MCF 10A (cell line): ENCODE data around the gene DLG2. TPM values are rescaled to one million over a fixed set of nuclear protein-coding genes. Genes with fewer than 3 reads are reported as not detected.
"Not testable (repeated sequence)": the region's sequence is repeated elsewhere in the genome, so short reads cannot be mapped to it uniquely, and the experiment has no call there.

ENCODE experiments used
- BruUV-seq: library from RNA; stranded (reverse); fragments of 400-500 nt; replicated peaks from 2 replicates; lab custom pipeline; 2021; lab: Mats Ljungman, UMichigan
- CTCF ChIA-PET: fragments of 300-600 bp; sonication (Branson Sonifier 250); formaldehyde crosslinking; extraction: SDS; loops from one replicate; lab custom pipeline; 2021; ENCODE audit warnings: antibody characterized with exemption, inconsistent platforms; lab: Yijun Ruan, JAX
- POLR2A ChIA-PET: fragments of 300-600, 350-650 bp; sonication (Branson Sonifier 250); formaldehyde crosslinking; extraction: SDS; loops from one replicate; lab custom pipeline; 2020; ENCODE audit warnings: antibody characterized with exemption, inconsistent platforms; lab: Yijun Ruan, JAX
- DNase-seq: peaks from one replicate; pipeline ENCODE4 v3.0.0-alpha.2; 2018; ENCODE audit not compliant: unreplicated experiment
- H3K27ac Mint-ChIP-seq: one replicate; pipeline ENCODE4 v1.8.0; 2022; ENCODE audit warnings: mild to moderate bottlenecking, low read depth, mixed read lengths; ENCODE audit not compliant: unreplicated experiment
- H3K27me3 Mint-ChIP-seq: one replicate; pipeline ENCODE4 v1.8.0; 2022; ENCODE audit warnings: mixed read lengths; ENCODE audit not compliant: insufficient read depth, unreplicated experiment
- H3K36me3 Mint-ChIP-seq: one replicate; pipeline ENCODE4 v1.8.0; 2022; ENCODE audit warnings: mild to moderate bottlenecking, moderate library complexity, mixed read lengths; ENCODE audit not compliant: insufficient read depth, unreplicated experiment
- H3K4me1 Mint-ChIP-seq: one replicate; pipeline ENCODE4 v1.8.0; 2022; ENCODE audit warnings: mixed read lengths; ENCODE audit not compliant: insufficient read depth, unreplicated experiment
- H3K4me3 Mint-ChIP-seq: one replicate; pipeline ENCODE4 v1.8.0; 2022; ENCODE audit warnings: mild to moderate bottlenecking, moderate library complexity, mixed read lengths; ENCODE audit not compliant: unreplicated experiment
- H3K9me3 Mint-ChIP-seq: one replicate; pipeline ENCODE4 v1.8.0; 2022; ENCODE audit warnings: mixed read lengths; ENCODE audit not compliant: unreplicated experiment
- intact Hi-C: fragments of 100-400 bp; cut with micrococcal nuclease; formaldehyde crosslinking; loops from 2 replicates; pipeline ENCODE4 v1.14.1; 2022
- total RNA-seq: library from RNA; stranded (reverse); gene quantifications from 2 replicates; pipeline ENCODE4 v1.2.3, GENCODE V29; 2022
- TF ChIP-seq, protein P1 (sequence below): fragments of 200-600 bp; IDR thresholded peaks from one replicate; pipeline ENCODE4 v1.8.0; 2022; ENCODE audit warnings: antibody characterized with exemption, mild to moderate bottlenecking; ENCODE audit not compliant: unreplicated experiment

The DLG2 gene
- total RNA-seq, 1 experiment from 2014 or later, result 0.26 TPM

DNA sequence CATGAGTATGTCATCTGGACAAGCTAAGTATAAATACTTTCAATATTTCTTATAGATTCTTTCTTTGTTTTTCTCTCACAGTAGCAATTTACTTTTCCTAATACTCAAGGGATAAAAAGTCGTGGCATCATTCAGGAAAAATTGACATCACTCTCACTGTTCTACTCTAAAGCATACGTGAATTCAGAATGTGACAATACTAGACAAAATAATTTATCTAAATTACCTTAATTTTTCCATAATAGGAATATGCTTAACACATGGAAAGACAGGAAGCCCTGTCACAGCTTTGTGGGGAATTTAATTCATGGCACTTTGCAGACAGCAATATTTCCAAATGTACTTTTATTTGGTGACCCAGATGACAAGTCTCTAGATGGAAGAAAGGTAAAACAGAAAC is 394.6 kb downstream of the DLG2 start:
- CTCF ChIA-PET, result no interaction called here
- DNase-seq, result no peak
- Mint-ChIP-seq H3K4me3 (no peak overlapping the region), H3K9me3 (no peaks in the 10 kb centered on the region), H3K27me3 (no peaks in the 10 kb centered on the region), H3K27ac (no peak overlapping the region), H3K36me3 (no peaks in the 10 kb centered on the region), H3K4me1 (no peaks in the 10 kb centered on the region)
- intact Hi-C loops, result no loop called here
- no TSS peak for BruUV-seq
- TF ChIP-seq, protein P1, sequence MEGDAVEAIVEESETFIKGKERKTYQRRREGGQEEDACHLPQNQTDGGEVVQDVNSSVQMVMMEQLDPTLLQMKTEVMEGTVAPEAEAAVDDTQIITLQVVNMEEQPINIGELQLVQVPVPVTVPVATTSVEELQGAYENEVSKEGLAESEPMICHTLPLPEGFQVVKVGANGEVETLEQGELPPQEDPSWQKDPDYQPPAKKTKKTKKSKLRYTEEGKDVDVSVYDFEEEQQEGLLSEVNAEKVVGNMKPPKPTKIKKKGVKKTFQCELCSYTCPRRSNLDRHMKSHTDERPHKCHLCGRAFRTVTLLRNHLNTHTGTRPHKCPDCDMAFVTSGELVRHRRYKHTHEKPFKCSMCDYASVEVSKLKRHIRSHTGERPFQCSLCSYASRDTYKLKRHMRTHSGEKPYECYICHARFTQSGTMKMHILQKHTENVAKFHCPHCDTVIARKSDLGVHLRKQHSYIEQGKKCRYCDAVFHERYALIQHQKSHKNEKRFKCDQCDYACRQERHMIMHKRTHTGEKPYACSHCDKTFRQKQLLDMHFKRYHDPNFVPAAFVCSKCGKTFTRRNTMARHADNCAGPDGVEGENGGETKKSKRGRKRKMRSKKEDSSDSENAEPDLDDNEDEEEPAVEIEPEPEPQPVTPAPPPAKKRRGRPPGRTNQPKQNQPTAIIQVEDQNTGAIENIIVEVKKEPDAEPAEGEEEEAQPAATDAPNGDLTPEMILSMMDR, result no peak
- POLR2A ChIA-PET, result no interaction called here

GRCh38 chr11:85231588-85231987 is 395.6 kb downstream of the DLG2 start:
- no TSS peak for BruUV-seq
- no peaks in the 10 kb centered on the region for H3K4me1 Mint-ChIP-seq
- no peak for DNase-seq
- CTCF ChIA-PET, result no interaction called here
- H3K27ac Mint-ChIP-seq, result no peak overlapping the region
- H3K4me3 Mint-ChIP-seq, result no peak overlapping the region
- intact Hi-C loops, result no loop called here
- no peaks in the 10 kb centered on the region for H3K27me3 Mint-ChIP-seq
- TF ChIP-seq, protein P1, result no peak
- no peaks in the 10 kb centered on the region for H3K36me3 Mint-ChIP-seq
- POLR2A ChIA-PET, result no interaction called here
- H3K9me3 Mint-ChIP-seq, result no peaks in the 10 kb centered on the region

- CTCF ChIA-PET, POLR2A ChIA-PET, H3K4me1 Mint-ChIP-seq, H3K27ac Mint-ChIP-seq, H3K36me3 Mint-ChIP-seq, H3K9me3 Mint-ChIP-seq, intact Hi-C loops, DNase-seq, BruUV-seq, H3K4me3 Mint-ChIP-seq: not testable (repeated sequence)
- peaks cover 16% of the 10 kb centered on the region for H3K27me3 Mint-ChIP-seq
Measured at GRCh38 chr11:85229723-85230122, 397.4 kb downstream of the DLG2 start.

DNA sequence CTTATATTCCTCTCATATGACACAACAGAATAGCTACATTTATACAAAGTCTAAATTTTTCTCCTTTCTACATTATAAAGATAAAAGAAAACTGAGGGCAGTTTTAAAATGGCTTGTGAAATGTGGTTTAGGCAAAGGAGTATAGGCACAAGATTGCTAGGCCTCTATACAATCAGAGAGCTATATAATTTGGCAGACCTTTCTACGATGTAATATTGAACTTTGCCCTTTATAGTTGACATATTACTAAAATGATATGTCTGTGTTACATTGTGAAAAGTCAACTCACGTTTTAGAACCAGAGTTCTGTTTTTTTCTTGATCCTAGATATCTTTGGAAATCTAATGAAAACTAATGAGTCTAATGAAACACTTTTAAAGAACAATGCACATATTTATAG is 430.2 kb downstream of the DLG2 start:
- Mint-ChIP-seq H3K27ac (no peak overlapping the region), H3K4me3 (no peak overlapping the region), H3K27me3 (no peaks in the 10 kb centered on the region), H3K4me1 (no peaks in the 10 kb centered on the region), H3K36me3 (no peaks in the 10 kb centered on the region), H3K9me3 (peaks cover 5% of the 10 kb centered on the region)
- intact Hi-C loops, result no loop called here
- no peak for DNase-seq
- ChIA-PET CTCF (no interaction called here), POLR2A (no interaction called here)
- BruUV-seq, result no TSS peak
- TF ChIP-seq, protein P1, result no peak

GRCh38 chr11:85195934-85196333 is 431.2 kb downstream of the DLG2 start:
- no peak for DNase-seq
- ChIA-PET CTCF (no interaction called here), POLR2A (no interaction called here)
- TF ChIP-seq, protein P1, result no peak
- no TSS peak for BruUV-seq
- Mint-ChIP-seq H3K27ac (no peak overlapping the region), H3K4me1 (no peaks in the 10 kb centered on the region), H3K27me3 (no peaks in the 10 kb centered on the region), H3K4me3 (no peak overlapping the region), H3K36me3 (no peaks in the 10 kb centered on the region), H3K9me3 (no peaks in the 10 kb centered on the region)
- intact Hi-C loops, result no loop called here
